SKM-1 treated with dmso at 0.1 percent for 144 hours (cell line): ENCODE results near the gene BMERB1.
"Not testable (repeated sequence)": the region's sequence is repeated elsewhere in the genome, so short reads cannot be mapped to it uniquely, and the experiment has no call there.

Experiments
- DNase-seq: peaks from one replicate; lab custom pipeline; 2025; ENCODE audit not compliant: unreplicated experiment; lab: John Stamatoyannopoulos, UW

The BMERB1 gene

GRCh38 chr16:15553313-15554088 lies 119.1 kb downstream of the BMERB1 start:
- no peak for DNase-seq

GRCh38 chr16:15556130-15556529 lies 121.7 kb downstream of the BMERB1 start:
- no peak for DNase-seq

- no peak for DNase-seq
Observed at GRCh38 chr16:15557258-15557657, 122.9 kb downstream of the BMERB1 start.

DNA sequence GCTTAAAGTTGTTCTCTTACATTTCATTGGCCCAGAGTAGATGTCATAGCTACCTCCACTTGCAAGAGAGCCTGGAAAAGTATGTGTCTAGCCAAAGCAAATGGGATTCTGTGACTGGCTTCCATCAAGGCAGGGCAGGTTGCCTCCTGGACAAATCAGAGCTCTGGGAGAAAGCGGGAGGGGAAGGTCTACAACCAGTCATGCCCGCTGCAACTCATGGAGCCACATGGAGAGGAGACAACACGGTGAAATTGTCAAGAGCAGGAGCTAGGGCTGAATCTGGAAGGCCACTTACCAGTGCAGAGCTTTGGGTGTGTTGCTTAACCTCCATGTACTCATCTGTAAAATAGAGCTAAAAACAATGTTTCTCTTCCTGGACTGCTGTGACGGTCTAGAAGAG lies 124.8 kb downstream of the BMERB1 start:
- DNase-seq: no peak

DNA sequence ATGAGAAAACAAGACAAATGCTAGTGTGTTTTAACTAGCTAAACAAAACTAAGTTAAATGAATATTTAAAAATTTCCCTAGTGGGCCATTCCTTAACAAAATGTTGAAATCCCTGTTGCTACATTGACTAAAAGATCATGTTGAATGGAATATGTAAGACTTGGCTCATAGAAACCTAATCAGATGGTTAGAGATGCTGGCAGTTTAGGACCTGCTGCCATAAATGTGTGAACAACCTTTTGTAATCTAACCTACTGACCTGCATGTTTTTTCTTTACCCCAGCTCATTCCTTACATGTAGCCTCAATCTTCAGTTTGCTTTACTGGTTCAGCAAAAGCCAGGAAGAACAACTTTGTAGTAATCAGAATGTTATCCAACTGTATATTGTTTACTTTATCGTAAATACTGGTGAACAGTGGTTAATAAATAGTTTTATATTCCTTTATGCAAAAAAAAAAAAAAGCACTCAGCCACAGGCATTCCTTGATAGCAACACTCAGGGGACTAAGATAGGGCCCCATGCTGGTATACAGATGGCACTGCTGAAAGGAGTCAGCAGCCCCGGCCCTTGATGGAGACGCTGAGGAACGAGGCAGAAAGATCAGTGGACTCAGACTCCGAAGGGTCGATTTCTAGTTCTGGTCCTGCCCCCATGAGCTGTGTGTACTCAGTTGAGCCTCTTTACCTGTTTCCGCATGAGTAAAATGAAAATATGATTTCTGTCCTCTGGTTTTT lies 130.4 kb downstream of the BMERB1 start:
- DNase-seq: no peak

- DNase-seq: no peak
Observed at GRCh38 chr16:15566095-15566494, 131.7 kb downstream of the BMERB1 start.

DNA sequence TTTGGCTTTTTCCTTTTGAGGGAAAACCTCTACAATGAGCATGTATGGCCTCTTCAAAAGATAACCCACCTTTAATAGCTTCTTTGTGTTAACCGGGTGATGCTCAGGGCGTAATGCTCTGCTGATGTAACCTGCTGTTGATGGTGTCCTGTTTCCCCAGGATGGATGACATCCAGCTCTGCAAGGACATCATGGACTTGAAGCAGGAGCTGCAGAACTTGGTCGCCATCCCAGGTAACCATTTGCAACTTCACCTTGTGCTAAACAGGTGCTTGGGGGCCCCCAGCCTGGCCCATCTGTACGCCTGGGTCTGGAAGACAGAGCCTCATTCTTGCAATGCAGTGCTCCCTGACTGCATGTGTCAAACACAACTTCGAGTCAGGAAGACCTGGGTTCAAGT lies 133.4 kb downstream of the BMERB1 start:
- DNase-seq: no peak

- not testable (repeated sequence) for DNase-seq
Observed at GRCh38 chr16:15570666-15571065, 136.3 kb downstream of the BMERB1 start.

DNA sequence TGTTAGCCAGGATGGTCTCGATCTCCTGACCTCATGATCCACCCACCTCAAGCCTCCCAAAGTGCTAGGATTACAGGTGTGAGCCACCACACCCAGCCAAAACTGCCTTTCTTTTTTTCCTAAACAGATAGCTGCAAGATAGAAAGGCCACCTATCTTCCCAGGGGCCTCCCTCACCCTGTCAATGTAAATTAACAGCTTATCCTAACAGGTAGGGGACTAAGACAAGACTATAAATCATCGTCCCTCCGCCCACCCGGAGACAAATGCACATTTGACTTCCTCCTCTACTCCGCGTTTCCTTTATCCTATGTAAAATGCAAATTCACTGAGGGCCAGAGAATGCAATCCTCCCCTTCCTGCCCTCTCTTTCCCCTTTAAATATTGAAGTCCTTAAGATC lies 137.2 kb downstream of the BMERB1 start:
- no peak for DNase-seq

- no peak for DNase-seq
Observed at GRCh38 chr16:15572329-15573001, 138.1 kb downstream of the BMERB1 start.

GRCh38 chr16:15573274-15573895 lies 139.0 kb downstream of the BMERB1 start:
- no peak for DNase-seq

DNA sequence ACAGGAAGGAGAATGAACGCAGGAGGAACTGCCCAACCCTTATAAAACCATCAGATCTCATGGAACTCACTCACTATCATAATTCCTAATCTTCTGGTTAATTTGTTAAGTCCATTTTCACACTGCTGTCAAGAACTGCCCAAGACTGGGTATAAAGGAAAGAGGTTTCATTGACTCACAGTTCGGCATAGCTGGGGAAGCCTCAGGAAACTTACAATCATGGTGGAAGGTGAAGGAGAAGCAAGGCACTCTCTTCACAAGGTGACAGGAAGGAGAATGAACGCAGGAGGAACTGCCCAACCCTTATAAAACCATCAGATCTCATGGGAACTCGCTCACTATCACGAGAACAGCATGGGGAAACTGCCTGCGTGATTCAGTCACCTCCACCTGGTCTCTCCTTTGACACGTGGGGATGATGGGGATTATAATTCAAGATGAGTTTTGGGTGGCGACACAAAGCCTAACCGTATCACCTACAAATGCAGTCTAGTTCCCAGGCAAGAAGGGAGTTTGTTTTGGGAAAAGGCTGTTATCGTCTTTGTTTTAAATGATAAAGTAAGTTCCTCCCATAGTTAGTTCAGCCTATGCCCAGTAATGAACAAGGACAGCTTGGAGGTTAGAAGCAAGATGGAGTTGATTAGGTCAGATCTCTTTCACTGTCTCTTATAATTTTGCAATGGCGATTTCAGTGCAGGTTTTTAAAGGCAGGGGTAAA lies 139.7 kb downstream of the BMERB1 start:
- not testable (repeated sequence) for DNase-seq

DNA sequence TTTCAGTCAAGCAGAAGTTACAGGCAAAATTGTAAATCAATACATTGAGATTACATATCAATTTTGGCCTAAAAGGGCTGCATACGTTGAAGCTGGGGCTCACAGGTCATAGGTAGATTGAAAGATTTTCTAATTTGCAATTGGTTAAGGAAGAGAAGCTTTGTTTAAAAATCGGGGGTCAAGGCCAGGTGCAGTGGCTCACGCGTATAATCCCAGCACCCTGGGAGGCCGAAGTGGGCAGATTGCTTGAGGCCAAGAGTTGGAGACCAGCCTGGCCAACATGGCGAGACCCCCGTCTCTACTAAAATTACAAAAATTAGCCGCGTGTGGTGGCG lies 140.2 kb downstream of the BMERB1 start:
- no peak for DNase-seq

DNA sequence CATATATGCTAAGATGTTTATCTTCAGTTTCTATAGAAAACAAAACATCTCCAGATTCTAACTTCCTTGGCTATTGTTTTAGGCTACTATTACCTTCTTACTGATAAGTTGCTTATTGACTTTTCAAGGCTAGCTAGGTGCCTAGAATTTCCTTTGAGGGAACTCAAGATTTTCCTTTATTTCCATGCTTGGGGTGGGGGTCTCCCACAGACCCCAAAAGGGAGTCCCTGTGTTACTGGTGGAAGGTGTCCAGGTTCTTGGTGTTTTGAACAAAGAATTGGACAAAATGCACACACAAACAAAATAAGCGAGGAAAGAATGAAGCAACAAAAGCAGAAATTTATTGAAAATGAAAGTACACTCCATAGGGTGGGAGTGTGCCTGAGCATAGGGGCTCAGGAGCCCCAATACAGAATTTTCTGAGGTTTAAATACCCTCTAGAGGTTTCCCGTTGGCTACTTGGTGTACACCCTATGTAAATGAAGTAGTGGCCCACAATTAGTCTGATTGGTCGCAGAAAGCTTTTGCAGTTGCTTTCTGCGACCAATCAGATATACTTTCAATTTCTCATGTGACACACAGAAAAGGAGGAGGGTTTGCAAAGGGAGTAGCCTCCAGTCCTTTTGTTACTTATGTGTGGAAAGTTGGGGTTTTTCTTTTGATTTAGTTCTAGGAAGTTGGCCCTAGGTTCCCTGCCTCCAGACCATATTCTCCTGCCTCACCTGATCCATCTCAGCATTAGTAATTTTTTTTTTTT lies 141.1 kb downstream of the BMERB1 start:
- DNase-seq: no peak

DNA sequence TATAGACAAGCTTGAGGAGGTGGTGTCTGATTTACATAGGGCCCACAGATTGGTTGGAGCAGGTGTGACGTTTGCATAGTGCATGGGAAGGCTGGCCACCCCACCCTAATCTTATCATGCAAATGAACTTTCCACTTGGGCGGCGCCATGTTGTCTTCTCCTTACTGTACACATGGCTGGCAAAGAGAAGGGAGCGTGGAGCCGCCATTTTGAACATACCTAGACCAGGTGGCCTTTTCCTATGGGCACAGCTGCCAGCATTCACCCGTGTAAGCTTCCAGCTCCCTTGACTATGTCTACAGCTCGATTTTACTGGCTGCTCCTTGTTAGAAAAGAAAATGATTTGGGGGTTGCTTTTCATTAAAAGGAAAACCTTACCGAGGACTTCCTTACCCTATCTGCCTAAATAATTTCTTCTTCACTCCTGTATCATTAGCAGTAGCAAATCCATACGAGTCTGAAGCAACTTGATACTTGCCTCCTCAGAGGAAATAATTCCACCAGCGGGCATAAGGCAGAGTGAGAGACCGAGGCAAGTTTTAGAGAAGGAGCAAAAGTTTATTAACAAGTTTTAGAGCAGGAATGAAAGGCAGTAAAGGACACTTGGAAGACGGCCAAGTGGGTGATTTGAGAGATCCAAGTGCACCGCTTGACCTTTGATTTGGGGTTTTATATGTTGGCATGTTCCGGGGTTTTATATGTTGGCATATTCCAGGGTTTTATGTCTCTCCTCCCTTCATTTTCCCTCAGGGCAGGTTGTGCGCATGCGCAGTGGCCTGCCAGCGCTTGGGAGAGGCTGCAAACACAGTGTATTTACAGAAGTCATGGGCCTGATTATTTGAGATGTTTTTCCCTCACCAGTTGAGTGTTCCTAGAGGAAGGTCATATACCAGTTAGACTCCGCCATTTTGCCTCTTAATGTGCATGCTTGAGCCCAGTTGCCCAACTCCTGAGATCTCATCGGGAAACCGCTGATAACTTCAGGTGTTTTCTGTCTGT lies 142.9 kb downstream of the BMERB1 start:
- no peak for DNase-seq

DNA sequence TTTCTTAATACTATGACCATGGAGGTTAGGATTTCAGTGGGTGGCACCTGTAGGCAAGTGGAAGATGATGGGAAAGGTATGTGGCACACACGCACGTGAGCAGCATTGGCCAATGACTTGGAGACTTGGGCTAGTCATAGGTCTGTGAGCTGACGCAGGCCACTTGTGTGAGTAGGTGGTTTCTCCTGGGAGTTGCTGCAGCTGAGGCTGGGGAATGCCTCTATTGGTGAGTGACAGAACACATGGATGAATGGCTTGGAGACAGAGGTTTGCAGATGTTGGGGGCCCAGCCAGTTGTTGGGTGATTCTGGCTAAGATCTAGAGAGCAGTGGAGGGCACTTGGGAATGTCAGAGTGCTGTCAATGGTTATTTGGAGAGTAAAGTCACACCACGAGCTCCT lies 144.4 kb downstream of the BMERB1 start:
- no peak for DNase-seq

- no peak for DNase-seq
Observed at GRCh38 chr16:15581127-15581815, 146.9 kb downstream of the BMERB1 start.

- no peak for DNase-seq
Observed at GRCh38 chr16:15583526-15583925, 149.1 kb downstream of the BMERB1 start.
